MM.1S (cell line): ENCODE measurements around the gene PLEKHG1.

Experiments used
- EZH2 ChIP-seq: fragments of 300-600 bp; sonication (generic); optimal IDR thresholded peaks from 2 replicates; pipeline ENCODE3; 2017; ENCODE audit warnings: low read depth, mild to moderate bottlenecking, antibody characterized with exemption, low read length, mixed read lengths
- EZH2phosphoT487 ChIP-seq: fragments of 300-600 bp; sonication (generic); IDR thresholded peaks from 2 replicates; pipeline ENCODE4 v1.6.1; 2018; ENCODE audit warnings: antibody characterized with exemption, low read length
- TF ChIP-seq, protein P1 (sequence below): fragments of 300-600 bp; sonication (generic); IDR thresholded peaks from 2 replicates; pipeline ENCODE4 v1.5.1; 2016; ENCODE audit warnings: antibody characterized with exemption, low read length, mixed read lengths

DNA sequence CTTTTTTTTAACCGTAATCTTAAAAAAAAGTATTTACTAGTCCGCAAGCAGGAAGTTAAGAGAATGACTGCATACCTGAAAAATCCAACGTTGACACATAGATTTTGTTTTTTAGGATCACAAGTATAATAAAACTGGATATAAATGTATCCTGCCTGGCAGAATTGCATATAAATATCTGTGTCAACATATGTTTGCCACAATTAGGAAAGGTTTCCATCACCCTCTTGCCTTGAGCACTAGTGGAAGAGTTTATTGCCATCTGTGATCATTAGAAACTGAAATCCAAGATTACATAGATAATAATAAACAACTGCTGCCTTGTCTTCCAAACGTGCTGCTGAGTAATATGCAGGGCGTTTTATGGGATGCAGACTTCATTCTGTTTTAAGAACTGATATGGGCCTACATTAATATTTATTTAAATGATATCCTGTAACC lies 27.9 kb downstream of the PLEKHG1 start:
- TF ChIP-seq, protein P1, sequence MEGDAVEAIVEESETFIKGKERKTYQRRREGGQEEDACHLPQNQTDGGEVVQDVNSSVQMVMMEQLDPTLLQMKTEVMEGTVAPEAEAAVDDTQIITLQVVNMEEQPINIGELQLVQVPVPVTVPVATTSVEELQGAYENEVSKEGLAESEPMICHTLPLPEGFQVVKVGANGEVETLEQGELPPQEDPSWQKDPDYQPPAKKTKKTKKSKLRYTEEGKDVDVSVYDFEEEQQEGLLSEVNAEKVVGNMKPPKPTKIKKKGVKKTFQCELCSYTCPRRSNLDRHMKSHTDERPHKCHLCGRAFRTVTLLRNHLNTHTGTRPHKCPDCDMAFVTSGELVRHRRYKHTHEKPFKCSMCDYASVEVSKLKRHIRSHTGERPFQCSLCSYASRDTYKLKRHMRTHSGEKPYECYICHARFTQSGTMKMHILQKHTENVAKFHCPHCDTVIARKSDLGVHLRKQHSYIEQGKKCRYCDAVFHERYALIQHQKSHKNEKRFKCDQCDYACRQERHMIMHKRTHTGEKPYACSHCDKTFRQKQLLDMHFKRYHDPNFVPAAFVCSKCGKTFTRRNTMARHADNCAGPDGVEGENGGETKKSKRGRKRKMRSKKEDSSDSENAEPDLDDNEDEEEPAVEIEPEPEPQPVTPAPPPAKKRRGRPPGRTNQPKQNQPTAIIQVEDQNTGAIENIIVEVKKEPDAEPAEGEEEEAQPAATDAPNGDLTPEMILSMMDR = no peak
- TF ChIP-seq EZH2 (no peak), EZH2phosphoT487 (no peak)
